K562 (cell line): ENCODE measurements around the gene INTS1. TPM values are rescaled to one million over a fixed set of nuclear protein-coding genes. Genes with fewer than 3 reads are reported as not detected.

Experiments
- ATAC-seq: fragments of 200-7000 bp; cut with Tn5 transposase; 3 replicates; pipeline ENCODE4 v1.9.1; 2020; ENCODE audit warnings: moderate library complexity
- BruUV-seq: library from RNA; stranded (reverse); fragments of 400-500 nt; replicated peaks from 2 replicates; lab custom pipeline; 2021; lab: Mats Ljungman, UMichigan
- CTCF ChIA-PET: fragments of 300-600 bp; formaldehyde crosslinking; extraction: SDS; loops from one replicate; lab custom pipeline; 2021; ENCODE audit warnings: low intra/inter-chr PET ratio; lab: Yijun Ruan, JAX
- POLR2A ChIA-PET: fragments of 300-600, 350-650 bp; sonication (Branson Sonifier 250); formaldehyde crosslinking; extraction: SDS; loops from one replicate; lab custom pipeline; 2021; ENCODE audit warnings: antibody characterized with exemption, inconsistent platforms; lab: Yijun Ruan, JAX
- DNase-seq, 4 experiments: peaks; one replicate each; pipeline versions ENCODE4 v3.0.0 to v3.0.0-alpha.2; 2011 to 2018; ENCODE audit warnings: low spot score in 3 of 4, mixed read lengths in 3 of 4; ENCODE audit errors: extremely low read depth in 1 of 4
- FAIRE-seq: peaks from 2 replicates; lab custom pipeline; 2011; peaks lifted over from hg19 to GRCh38; lab: Jason Lieb, UNC
- H2AFZ ChIP-seq: 2 replicates; pipeline ENCODE4 v1.6.0; 2011; ENCODE audit warnings: low read depth, low read length, control low read depth, inconsistent platforms
- H3K27ac ChIP-seq: fragments of 200-600 bp; 3 replicates; pipeline ENCODE4 v1.8.0; 2011; ENCODE audit warnings: low read depth, mild to moderate bottlenecking, control low read depth, inconsistent platforms, low read length, moderate library complexity, mixed read lengths; ENCODE audit errors: extremely low read depth
- H3K27me3 ChIP-seq, 2 experiments: fragments of 300-600 bp in 1 of 2; 2 replicates in 1 of 2; 3 replicates in 1 of 2; pipeline versions ENCODE4 v1.6.0 to v1.8.0; 2011; ENCODE audit warnings: inconsistent platforms in 2 of 2, low read length in 2 of 2, mild to moderate bottlenecking in 1 of 2, mixed read lengths in 1 of 2, moderate library complexity in 1 of 2; ENCODE audit not compliant: control insufficient read depth in 2 of 2, insufficient read depth in 2 of 2
- H3K36me3 ChIP-seq: fragments of 300-600 bp; 3 replicates; pipeline ENCODE4 v1.8.0; 2011; ENCODE audit warnings: mild to moderate bottlenecking, low read length, inconsistent platforms; ENCODE audit not compliant: control insufficient read depth, insufficient read depth
- H3K4me1 ChIP-seq, 2 experiments: fragments of 200-600 bp in 1 of 2; replicated peaks in 1 of 2; 2 replicates in 1 of 2; 3 replicates in 1 of 2; pipeline versions ENCODE4 v1.5.1 to v1.8.0; 2011; ENCODE audit warnings: inconsistent platforms in 2 of 2, low read length in 2 of 2, mild to moderate bottlenecking in 1 of 2, mixed read lengths in 1 of 2, moderate library complexity in 1 of 2; ENCODE audit not compliant: control insufficient read depth in 2 of 2, insufficient read depth in 2 of 2
- H3K4me2 ChIP-seq: 2 replicates; pipeline ENCODE4 v1.6.1; 2011; ENCODE audit warnings: low read length, control low read depth, inconsistent platforms, mixed read lengths; ENCODE audit not compliant: insufficient read depth
- H3K4me3 ChIP-seq: fragments of 200-600 bp; sonication (generic), shearing (Covaris generic); 2 replicates; pipeline ENCODE4 v1.5.1; 2016; ENCODE audit warnings: control low read depth, inconsistent platforms
- H3K79me2 ChIP-seq: fragments of 200-600 bp; 3 replicates; pipeline ENCODE4 v1.8.0; 2011; ENCODE audit warnings: low read length, inconsistent platforms; ENCODE audit not compliant: control insufficient read depth, insufficient read depth
- H3K9ac ChIP-seq, 2 experiments: 2 replicates each; pipeline versions ENCODE4 v1.6.0 to v1.6.1; 2011; ENCODE audit warnings: low read depth in 2 of 2, low read length in 2 of 2, control low read depth in 1 of 2, inconsistent platforms in 1 of 2, mild to moderate bottlenecking in 1 of 2, mixed read lengths in 1 of 2; ENCODE audit not compliant: insufficient read depth in 1 of 2
- H3K9me1 ChIP-seq: one replicate; pipeline ENCODE4 v1.6.0; 2011; ENCODE audit warnings: inconsistent platforms, mild to moderate bottlenecking, low read length, moderate library complexity; ENCODE audit not compliant: control insufficient read depth, insufficient read depth
- H3K9me3 ChIP-seq: replicated peaks from 2 replicates; pipeline ENCODE4 v1.5.1; 2011; ENCODE audit warnings: low read depth, low read length, inconsistent platforms; ENCODE audit not compliant: control insufficient read depth, insufficient read depth
- H4K20me1 ChIP-seq: replicated peaks from 2 replicates; pipeline ENCODE4 v1.6.1; 2011; ENCODE audit warnings: low read length, inconsistent platforms, mixed read lengths; ENCODE audit not compliant: control insufficient read depth, insufficient read depth
- CLOCK ChIP-seq: fragments of 250-450 bp; sonication (Bioruptor Pico); IDR thresholded peaks from 2 replicates; pipeline ENCODE4 v1.4.0; 2020; ENCODE audit warnings: mild to moderate bottlenecking, moderate library complexity, borderline replicate concordance
- DACH1 ChIP-seq: fragments of 450-650 bp; IDR thresholded peaks from 2 replicates; pipeline ENCODE4 v1.6.1; 2018; ENCODE audit not compliant: partially characterized antibody
- HNRNPK ChIP-seq: fragments of 200-400 bp; formaldehyde crosslinking; IDR thresholded peaks from one replicate; pipeline ENCODE4 v1.6.1; 2018; ENCODE audit warnings: mild to moderate bottlenecking, low read depth, low read length; ENCODE audit not compliant: poor library complexity, severe bottlenecking
- IRF9 ChIP-seq: fragments of 450-650 bp; IDR thresholded peaks from 2 replicates; pipeline ENCODE4 v1.6.1; 2016; ENCODE audit warnings: missing biosample characterization, missing genetic modification characterization
- KHSRP ChIP-seq: fragments of 450-650 bp; IDR thresholded peaks from 2 replicates; pipeline ENCODE4 v1.6.1; 2017
- NCOR1 ChIP-seq: fragments of 450-650 bp; IDR thresholded peaks from 2 replicates; pipeline ENCODE4 v1.6.1; 2016; ENCODE audit warnings: mild to moderate bottlenecking, moderate library complexity
- NR2C1 ChIP-seq, 2 experiments: fragments of 450-650 bp; IDR thresholded peaks; 2 replicates each; pipeline ENCODE4 v1.6.1; 2017; ENCODE audit warnings: mild to moderate bottlenecking in 2 of 2, antibody characterized with exemption in 1 of 2, inconsistent platforms in 1 of 2, missing compliant biosample characterization in 1 of 2, missing genetic modification characterization in 1 of 2
- NUFIP1 ChIP-seq: fragments of 450-650 bp; IDR thresholded peaks from 2 replicates; pipeline ENCODE4 v1.6.1; 2018; ENCODE audit not compliant: partially characterized antibody
- SRSF9 ChIP-seq: fragments of 200-400 bp; formaldehyde crosslinking; IDR thresholded peaks from 2 replicates; pipeline ENCODE4 v1.6.1; 2017; ENCODE audit warnings: low read depth, low read length, borderline replicate concordance
- ZBED1 ChIP-seq: IDR thresholded peaks from 2 replicates; pipeline ENCODE4 v1.6.1; 2014
- WGBS: fragments of 100-300 bp; shearing (Covaris generic); methylation state at CpG from one replicate; pipeline ENCODE4 v1.1.6; 2016; ENCODE audit warnings: low coverage, mixed read lengths; ENCODE audit not compliant: insufficient coverage; ENCODE audit errors: missing lambda C conversion rate; 5-methylcytosine and 5-hydroxymethylcytosine counted together
- in situ Hi-C: fragments of 300-500 bp; cut with MboI; formaldehyde crosslinking; loops from 4 replicates; pipeline ENCODE4 v1.15.0; 2018; ENCODE audit warnings: inconsistent platforms, mixed read lengths
- intact Hi-C: fragments of 100-400 bp; cut with micrococcal nuclease; formaldehyde crosslinking; loops from 2 replicates; pipeline ENCODE4 v1.14.2; 2022
- polyA plus RNA-seq, 8 experiments: library from polyadenylated mRNA; depleted of rRNA in 4 of 8; stranded (reverse) in 5 of 8; unstranded in 3 of 8; fragments of >200 nt; fragmentation: Nextera tagmentation in 2 of 8; fragmentation: Illumina TruSeq in 1 of 8; extraction: Ambion mirVana in 2 of 8; extraction: Trizol in 1 of 8; gene quantifications; 2 replicates each; pipeline versions ENCODE4 v1.2.1 to v1.2.3, GENCODE V29; 2011 to 2014; ENCODE audit warnings: inconsistent platforms in 1 of 8, missing spikeins in 1 of 8
- total RNA-seq, 7 experiments: library from RNA; depleted of rRNA in 6 of 7; stranded (reverse); fragments of >200 nt in 6 of 7; fragmentation: Illumina TruSeq in 2 of 7; extraction: Trizol in 2 of 7; gene quantifications; 2 replicates each; pipeline versions ENCODE4 v1.2.1 to v1.2.3, GENCODE V29; 2011 to 2021; ENCODE audit warnings: low replicate concordance in 1 of 7
- TF ChIP-seq, protein P1 (sequence below), 2 experiments: IDR thresholded peaks; 2 replicates each; pipeline ENCODE4 v1.6.1; 2012; ENCODE audit warnings: improper control_type of control experiment in 2 of 2, low read depth in 2 of 2, low read length in 2 of 2, borderline replicate concordance in 1 of 2
- TF ChIP-seq, protein P2 (sequence below): sonication (generic); formaldehyde crosslinking; IDR thresholded peaks from 2 replicates; pipeline ENCODE4 v1.9.0; 2022; ENCODE audit warnings: mild to moderate bottlenecking, missing genetic modification reagents
- TF ChIP-seq, protein P3 (sequence below): sonication (generic); formaldehyde crosslinking; IDR thresholded peaks from 2 replicates; pipeline ENCODE4 v1.8.0; 2023; ENCODE audit warnings: mild to moderate bottlenecking, missing genetic modification reagents

Gene INTS1
- total and polyA plus RNA-seq, 9 of the 15 experiments (the other 6 are each of a cell fraction or from before 2014, with no cell fraction given): 0.34 to 119 (median 18.5) TPM

DNA sequence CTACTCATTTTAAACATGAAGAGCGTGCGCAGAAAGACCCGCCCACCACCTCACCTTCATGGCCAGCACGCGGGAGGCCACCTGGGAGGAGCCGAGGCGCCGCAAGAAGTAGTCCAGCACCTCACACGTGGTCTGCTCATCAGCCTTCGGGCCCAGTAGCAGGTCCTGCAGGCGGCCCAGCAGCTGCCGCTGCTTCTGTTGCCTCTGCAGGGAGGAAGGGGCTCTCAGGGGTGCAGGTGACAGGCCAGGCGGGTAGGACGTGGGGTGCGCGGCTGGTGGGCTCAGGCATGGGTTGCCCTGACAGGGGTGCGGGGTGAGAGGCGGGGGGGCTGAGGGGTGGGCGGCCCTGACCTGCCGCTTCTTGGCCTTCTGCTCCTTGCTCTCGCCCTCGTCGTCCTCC lies 17.6 kb downstream of the INTS1 start (continued):
- TF ChIP-seq ZBED1 (no peak), HNRNPK (no peak), NR2C1 (IDR thresholded peaks at IDR 0.05) (no peak), NR2C1 (tag; IDR thresholded peaks at IDR 0.05) (no peak)

- ChIA-PET CTCF (no interaction called here), POLR2A (interaction anchor here (1.1 to 1.5 kb wide), 3 partner anchors 10 to 13 kb away, joined by 3 to 4 read pairs (median 3); no protein-coding TSS in a partner anchor)
- peaks cover 81% of the 10 kb centered on the region; the same call in 1 of the 3 replicates for H3K36me3 ChIP-seq
- TF ChIP-seq KHSRP (no peak), NUFIP1 (no peak), CLOCK (CRISPR knock-in tag) (no peak), IRF9 (no peak), SRSF9 (no peak), DACH1 (no peak), NCOR1 (no peak)
- TF ChIP-seq, protein P1, sequence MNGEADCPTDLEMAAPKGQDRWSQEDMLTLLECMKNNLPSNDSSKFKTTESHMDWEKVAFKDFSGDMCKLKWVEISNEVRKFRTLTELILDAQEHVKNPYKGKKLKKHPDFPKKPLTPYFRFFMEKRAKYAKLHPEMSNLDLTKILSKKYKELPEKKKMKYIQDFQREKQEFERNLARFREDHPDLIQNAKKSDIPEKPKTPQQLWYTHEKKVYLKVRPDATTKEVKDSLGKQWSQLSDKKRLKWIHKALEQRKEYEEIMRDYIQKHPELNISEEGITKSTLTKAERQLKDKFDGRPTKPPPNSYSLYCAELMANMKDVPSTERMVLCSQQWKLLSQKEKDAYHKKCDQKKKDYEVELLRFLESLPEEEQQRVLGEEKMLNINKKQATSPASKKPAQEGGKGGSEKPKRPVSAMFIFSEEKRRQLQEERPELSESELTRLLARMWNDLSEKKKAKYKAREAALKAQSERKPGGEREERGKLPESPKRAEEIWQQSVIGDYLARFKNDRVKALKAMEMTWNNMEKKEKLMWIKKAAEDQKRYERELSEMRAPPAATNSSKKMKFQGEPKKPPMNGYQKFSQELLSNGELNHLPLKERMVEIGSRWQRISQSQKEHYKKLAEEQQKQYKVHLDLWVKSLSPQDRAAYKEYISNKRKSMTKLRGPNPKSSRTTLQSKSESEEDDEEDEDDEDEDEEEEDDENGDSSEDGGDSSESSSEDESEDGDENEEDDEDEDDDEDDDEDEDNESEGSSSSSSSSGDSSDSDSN (IDR thresholded peaks at IDR 0.05; ENCODE audit: borderline replicate concordance in 1 of 2, low read depth in 2 of 2, low read length in 2 of 2): no peak
- TF ChIP-seq, protein P2, sequence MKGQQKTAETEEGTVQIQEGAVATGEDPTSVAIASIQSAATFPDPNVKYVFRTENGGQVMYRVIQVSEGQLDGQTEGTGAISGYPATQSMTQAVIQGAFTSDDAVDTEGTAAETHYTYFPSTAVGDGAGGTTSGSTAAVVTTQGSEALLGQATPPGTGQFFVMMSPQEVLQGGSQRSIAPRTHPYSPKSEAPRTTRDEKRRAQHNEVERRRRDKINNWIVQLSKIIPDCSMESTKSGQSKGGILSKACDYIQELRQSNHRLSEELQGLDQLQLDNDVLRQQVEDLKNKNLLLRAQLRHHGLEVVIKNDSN (CRISPR knock-in tag): no peak
- TF ChIP-seq, protein P3, sequence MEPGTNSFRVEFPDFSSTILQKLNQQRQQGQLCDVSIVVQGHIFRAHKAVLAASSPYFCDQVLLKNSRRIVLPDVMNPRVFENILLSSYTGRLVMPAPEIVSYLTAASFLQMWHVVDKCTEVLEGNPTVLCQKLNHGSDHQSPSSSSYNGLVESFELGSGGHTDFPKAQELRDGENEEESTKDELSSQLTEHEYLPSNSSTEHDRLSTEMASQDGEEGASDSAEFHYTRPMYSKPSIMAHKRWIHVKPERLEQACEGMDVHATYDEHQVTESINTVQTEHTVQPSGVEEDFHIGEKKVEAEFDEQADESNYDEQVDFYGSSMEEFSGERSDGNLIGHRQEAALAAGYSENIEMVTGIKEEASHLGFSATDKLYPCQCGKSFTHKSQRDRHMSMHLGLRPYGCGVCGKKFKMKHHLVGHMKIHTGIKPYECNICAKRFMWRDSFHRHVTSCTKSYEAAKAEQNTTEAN (CRISPR knock-in tag): no peak
Observed at GRCh38 chr7:1485156-1485555, 19.0 kb downstream of the INTS1 start.

More at GRCh38 chr7:1485156-1485555, 19.0 kb downstream of the INTS1 start:
- intact Hi-C loops: no loop called here
- ATAC-seq (no peak), FAIRE-seq (no peak), DNase-seq (no peak)
- H3K9me3 ChIP-seq: no peaks in the 10 kb centered on the region
- no peak overlapping the region for H3K27ac ChIP-seq
- H3K9ac ChIP-seq: no peak overlapping the region
- no peaks in the 10 kb centered on the region for H3K9me1 ChIP-seq
- in situ Hi-C loops: no loop called here
- no TSS peak for BruUV-seq
- no peaks in the 10 kb centered on the region for H4K20me1 ChIP-seq
- WGBS: 94% methylated on average over 19 of the region's 19 CpGs
- H3K4me3 ChIP-seq: no peak overlapping the region
- no peak overlapping the region for H2AFZ ChIP-seq
- peaks cover 0 to 10% of the 10 kb centered on the region in 2 experiments; a peak in 1 of 5 replicates for H3K4me1 ChIP-seq
- no peaks in the 10 kb centered on the region for H3K79me2 ChIP-seq
- no peaks in the 10 kb centered on the region for H3K27me3 ChIP-seq
- no peak overlapping the region for H3K4me2 ChIP-seq
